Natural killer cell (primary cell): ENCODE measurements around the gene NDC1. TPM values are rescaled to one million over a fixed set of nuclear protein-coding genes. Genes with fewer than 3 reads are reported as not detected.

ENCODE experiments used
- ATAC-seq, 3 donors: fragments of 150-1000 bp in 2 of 3; fragments of 200-7000 bp in 1 of 3; cut with Tn5 transposase; 1 replicate in 1 of 3; 2 replicates in 2 of 3; pipeline ENCODE4 v1.10.0; 2021; ENCODE audit warnings: mild to moderate bottlenecking in 2 of 3, moderate library complexity in 2 of 3
- DNase-seq, 2 donors: peaks; one replicate each; pipeline versions ENCODE4 v3.0.0 to v3.0.0-alpha.2; 2013 to 2021; ENCODE audit warnings: mixed read lengths in 1 of 2
- H3K27ac ChIP-seq: one replicate; pipeline ENCODE4 v1.5.1; 2013; ENCODE audit warnings: mild to moderate bottlenecking, low read length
- H3K27me3 ChIP-seq: one replicate; pipeline ENCODE4 v1.6.1; 2013; ENCODE audit warnings: low read length; ENCODE audit not compliant: control insufficient read depth, insufficient read depth
- H3K36me3 ChIP-seq: one replicate; pipeline ENCODE4 v1.6.1; 2013; ENCODE audit warnings: low read length; ENCODE audit not compliant: control insufficient read depth, insufficient read depth
- H3K4me1 ChIP-seq: one replicate; pipeline ENCODE4 v1.6.1; 2013; ENCODE audit warnings: low read length; ENCODE audit not compliant: control insufficient read depth, insufficient read depth
- H3K4me3 ChIP-seq: one replicate; pipeline ENCODE4 v1.5.1; 2013; ENCODE audit warnings: low read length
- H3K9me3 ChIP-seq: one replicate; pipeline ENCODE4 v1.6.1; 2013; ENCODE audit warnings: low read length; ENCODE audit not compliant: control insufficient read depth, insufficient read depth
- H3K27ac Mint-ChIP-seq, 2 donors: one replicate each; pipeline ENCODE4 v1.8.0; 2022; ENCODE audit warnings: mild to moderate bottlenecking in 2 of 2, mixed read lengths in 2 of 2, moderate library complexity in 1 of 2
- H3K27me3 Mint-ChIP-seq, 2 donors: one replicate each; pipeline ENCODE4 v1.8.0; 2022; ENCODE audit warnings: low read depth in 2 of 2, mixed read lengths in 2 of 2
- H3K36me3 Mint-ChIP-seq: one replicate; pipeline ENCODE4 v1.8.0; 2022; ENCODE audit warnings: mixed read lengths
- H3K4me1 Mint-ChIP-seq, 2 donors: one replicate each; pipeline ENCODE4 v1.8.0; 2022; ENCODE audit warnings: mixed read lengths in 2 of 2
- H3K4me3 Mint-ChIP-seq: one replicate; pipeline ENCODE4 v1.8.0; 2022; ENCODE audit warnings: mild to moderate bottlenecking, moderate library complexity, mixed read lengths
- H3K9me3 Mint-ChIP-seq, 2 donors: one replicate each; pipeline ENCODE4 v1.8.0; 2022; ENCODE audit warnings: mixed read lengths in 2 of 2
- CTCF ChIP-seq: fragments of 200-600 bp; IDR thresholded peaks from one replicate; pipeline ENCODE4 v1.8.0; 2022; ENCODE audit warnings: antibody characterized with exemption
- WGBS: methylation state at CpG from one replicate; pipeline ENCODE4 v1.1.7; 2013; ENCODE audit warnings: missing lambda C conversion rate; ENCODE audit not compliant: insufficient coverage; 5-methylcytosine and 5-hydroxymethylcytosine counted together
- intact Hi-C: fragments of 100-400 bp; cut with micrococcal nuclease; formaldehyde crosslinking; loops from one replicate; pipeline ENCODE4 v1.14.2; 2022
- total RNA-seq, 4 donors: library from RNA; stranded (reverse); fragments of 120-200 nt in 1 of 4; gene quantifications; one replicate each; pipeline versions ENCODE4 v1.2.3 to v1.2.4, GENCODE V29; 2013 to 2022

The NDC1 gene
- total RNA-seq, 3 donors from 2014 or later (not counting 1 experiment from before 2014, with no cell fraction given): 4.3 to 6.3 (median 5.2) TPM

DNA sequence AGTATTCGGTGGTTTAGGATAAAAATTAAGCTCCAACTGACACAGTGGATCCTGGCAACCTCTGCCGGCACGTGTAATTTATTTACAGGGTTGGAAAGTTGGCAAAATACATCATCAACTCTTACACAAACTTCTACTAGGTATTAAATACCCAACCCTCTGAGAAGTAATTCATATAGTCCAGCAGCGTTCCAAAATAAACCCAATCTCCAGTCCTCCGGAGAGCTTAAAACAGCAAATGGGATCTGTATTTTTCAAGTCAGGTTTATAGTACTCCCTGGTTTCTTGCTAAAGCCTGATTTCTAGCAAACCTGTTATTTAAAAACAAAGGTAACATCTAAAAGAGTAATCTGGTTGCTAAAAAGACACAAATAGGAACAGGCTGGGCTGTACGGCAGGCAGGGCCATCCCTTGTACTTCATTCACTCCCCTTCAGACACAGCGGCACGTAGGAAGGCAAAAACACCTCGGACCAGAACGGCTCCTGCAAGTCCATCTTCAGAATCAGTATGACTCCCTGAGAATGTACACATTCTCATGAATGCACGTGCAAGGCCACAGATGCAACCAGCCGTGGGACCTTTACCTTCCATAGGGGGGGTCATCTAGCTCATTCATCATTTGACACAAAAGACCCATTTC, 107.8 kb downstream of the NDC1 start:
- Mint-ChIP-seq H3K9me3 (no peaks in the 10 kb centered on the region), H3K36me3 (no peaks in the 10 kb centered on the region), H3K4me3 (no peak overlapping the region), H3K4me1 (no peaks in the 10 kb centered on the region), H3K27me3 (peaks cover 23 to 35% of the 10 kb centered on the region in 2 donors), H3K27ac (no peak overlapping the region)
- no peak overlapping the region for H3K4me3 ChIP-seq
- 89% methylated on average over 12 of the region's 12 CpGs for WGBS
- H3K27me3 ChIP-seq: no peaks in the 10 kb centered on the region
- no peaks in the 10 kb centered on the region for H3K9me3 ChIP-seq
- intact Hi-C loops: no loop called here
- no peaks in the 10 kb centered on the region for H3K4me1 ChIP-seq
- TF ChIP-seq CTCF: no peak
- ATAC-seq (no peak), DNase-seq (no peak)
- H3K27ac ChIP-seq: no peak overlapping the region
- no peaks in the 10 kb centered on the region for H3K36me3 ChIP-seq

GRCh38 chr1:53729456-53730223, 108.5 kb downstream of the NDC1 start:
- Histone ChIP-seq H3K4me1 (no peaks in the 10 kb centered on the region), H3K27ac (no peak overlapping the region), H3K4me3 (no peak overlapping the region), H3K36me3 (no peaks in the 10 kb centered on the region), H3K9me3 (no peaks in the 10 kb centered on the region), H3K27me3 (no peaks in the 10 kb centered on the region)
- no peak overlapping the region for H3K4me3 Mint-ChIP-seq
- H3K27me3 Mint-ChIP-seq: peaks cover 16 to 28% of the 10 kb centered on the region in 2 donors
- no peaks in the 10 kb centered on the region for H3K4me1 Mint-ChIP-seq
- intact Hi-C loops: no loop called here
- DNase-seq (no peak), ATAC-seq (no peak)
- 90% methylated on average over 13 of the region's 16 CpGs for WGBS
- no peaks in the 10 kb centered on the region for H3K36me3 Mint-ChIP-seq
- no peak for TF ChIP-seq CTCF
- no peaks in the 10 kb centered on the region for H3K9me3 Mint-ChIP-seq
- no peak overlapping the region for H3K27ac Mint-ChIP-seq

DNA sequence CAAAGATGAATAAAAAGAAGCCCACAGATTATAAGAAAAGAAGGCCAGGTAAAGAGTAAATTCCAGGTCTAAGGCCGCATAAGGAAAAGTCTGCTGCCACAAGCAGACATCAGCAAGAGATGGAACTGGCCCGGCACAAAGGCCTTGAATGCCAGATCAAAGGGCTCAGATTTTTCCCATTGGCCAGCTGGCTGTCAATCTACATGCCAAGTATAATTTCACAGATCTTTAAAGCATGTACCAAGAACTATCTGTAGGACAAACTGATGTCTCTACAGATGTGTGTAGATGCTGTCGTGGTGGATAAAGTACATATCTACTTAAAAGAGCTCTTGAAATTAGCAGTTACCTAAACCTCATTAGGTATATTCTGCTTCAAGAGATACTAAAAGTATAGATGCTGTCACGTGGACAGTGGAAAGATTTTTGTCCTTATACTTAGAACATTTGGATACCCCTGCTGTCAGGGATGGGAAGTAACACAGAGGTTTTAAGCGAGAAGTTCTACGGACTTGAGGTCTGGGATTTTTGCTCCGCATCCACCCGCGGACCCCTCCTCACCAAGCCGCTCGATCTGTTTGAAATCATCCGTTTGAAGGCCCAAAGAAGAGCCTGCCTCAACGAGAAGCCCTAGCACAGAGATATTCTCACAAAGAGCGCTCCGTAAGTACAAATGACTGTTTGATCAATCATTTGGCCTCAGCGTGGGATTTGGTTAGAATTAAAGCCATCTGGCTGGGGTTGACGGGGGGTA, 109.2 kb downstream of the NDC1 start:
- no peaks in the 10 kb centered on the region for H3K9me3 ChIP-seq
- H3K4me3 ChIP-seq: no peak overlapping the region
- no peaks in the 10 kb centered on the region for H3K27me3 ChIP-seq
- no peaks in the 10 kb centered on the region for H3K4me1 ChIP-seq
- no peak overlapping the region for H3K27ac ChIP-seq
- no peak overlapping the region for H3K27ac Mint-ChIP-seq
- no peaks in the 10 kb centered on the region for H3K36me3 ChIP-seq
- WGBS: 94% methylated on average over 16 of the region's 17 CpGs
- no peak overlapping the region for H3K4me3 Mint-ChIP-seq
- H3K36me3 Mint-ChIP-seq: no peaks in the 10 kb centered on the region
- peaks cover 13 to 21% of the 10 kb centered on the region in 2 donors for H3K27me3 Mint-ChIP-seq
- no peaks in the 10 kb centered on the region for H3K9me3 Mint-ChIP-seq
- H3K4me1 Mint-ChIP-seq: no peaks in the 10 kb centered on the region
- TF ChIP-seq CTCF: no peak
- intact Hi-C loops: no loop called here
- ATAC-seq (no peak), DNase-seq (no peak)
